NCI-H774 (cell line): Measurements from ENCODE around the gene FALEC.
A peak's percentile ranks its signal among the peaks of the same experiment; 100 is the strongest.

Experiments used
- DNase-seq: peaks from one replicate; lab custom pipeline; 2025; lab: John Stamatoyannopoulos, UW

The FALEC gene

DNA sequence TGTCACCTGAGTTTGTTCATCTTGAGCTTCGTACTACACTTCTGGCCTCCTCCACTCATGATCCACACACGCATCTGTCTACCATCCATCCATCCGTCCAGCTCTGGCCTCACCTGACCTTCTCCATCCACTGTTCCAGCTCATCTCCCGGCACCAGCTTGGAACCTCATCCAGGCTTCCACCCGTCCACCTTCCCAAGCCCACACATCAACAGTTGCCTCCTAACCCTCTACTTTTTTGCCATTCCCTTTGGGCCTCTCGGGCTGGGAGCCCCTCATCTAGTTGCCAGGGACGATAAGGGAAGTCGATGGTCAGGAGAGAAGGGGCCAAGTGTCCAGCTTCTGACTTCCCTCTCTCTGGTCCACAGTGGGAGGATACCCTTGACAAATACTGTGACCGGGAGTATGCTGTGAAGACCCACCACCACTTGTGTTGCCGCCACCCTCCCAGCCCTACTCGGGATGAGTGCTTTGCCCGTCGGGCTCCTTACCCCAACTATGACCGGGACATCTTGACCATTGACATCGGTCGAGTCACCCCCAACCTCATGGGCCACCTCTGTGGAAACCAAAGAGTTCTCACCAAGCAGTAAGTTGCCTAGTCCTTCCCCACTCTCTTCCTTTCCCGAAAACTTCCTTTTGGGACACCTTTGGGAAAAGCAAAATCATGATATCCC lies 3.4 kb upstream of the FALEC start:
- DNase-seq = no peak

DNA sequence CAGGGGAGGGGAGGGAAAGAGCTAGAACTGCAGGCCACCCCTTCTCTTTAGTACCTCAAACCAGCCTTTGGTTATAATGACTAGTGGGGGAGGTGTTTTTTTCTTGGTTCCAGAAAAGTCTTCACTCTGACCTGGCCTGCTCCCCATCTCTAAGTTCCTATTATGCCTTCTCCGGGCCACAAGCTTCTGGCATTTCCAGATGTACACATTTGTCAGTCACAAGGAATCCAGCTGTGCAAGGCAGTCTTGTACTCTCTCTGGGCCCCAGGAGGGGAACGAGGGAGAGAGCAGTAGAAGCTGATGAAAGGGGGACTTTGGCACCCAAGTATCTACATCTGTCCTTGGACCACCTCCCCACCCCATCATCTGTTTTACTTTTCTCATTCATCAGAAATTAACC lies 2.7 kb upstream of the FALEC start:
- no peak for DNase-seq

- DNase-seq = no peak
These were observed 2.2 kb upstream of the FALEC start for GRCh38 chr1:150513351-150513791.

GRCh38 chr1:150514260-150514659 lies 1.3 kb upstream of the FALEC start:
- DNase-seq = no peak

DNA sequence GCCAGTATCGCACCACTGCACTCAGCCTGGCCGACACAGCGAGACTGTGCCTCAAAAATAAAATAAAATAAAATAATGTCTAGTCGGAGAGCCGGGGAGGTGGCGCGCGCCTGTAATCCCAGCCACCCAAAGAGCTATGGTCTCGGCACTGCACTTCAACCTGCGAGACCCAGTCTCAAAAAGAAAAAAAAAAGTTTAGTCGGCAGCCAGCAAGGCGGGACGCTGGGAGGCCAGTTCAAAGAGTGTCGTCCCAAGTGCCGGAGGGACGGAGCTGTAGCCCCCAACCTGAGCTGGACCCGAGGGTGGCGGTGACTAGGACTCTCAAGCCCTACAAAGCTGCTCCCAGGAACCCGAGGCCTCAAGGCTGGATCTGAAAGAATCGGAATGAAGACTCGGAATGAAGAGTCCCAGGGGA lies 632 bp upstream of the FALEC start:
- DNase-seq = no peak

- peak; percentile 13 for DNase-seq
These were observed 569 bp downstream of the FALEC start for GRCh38 chr1:150516050-150516591.

GRCh38 chr1:150516616-150517015 lies 1.1 kb downstream of the FALEC start:
- DNase-seq = no peak

DNA sequence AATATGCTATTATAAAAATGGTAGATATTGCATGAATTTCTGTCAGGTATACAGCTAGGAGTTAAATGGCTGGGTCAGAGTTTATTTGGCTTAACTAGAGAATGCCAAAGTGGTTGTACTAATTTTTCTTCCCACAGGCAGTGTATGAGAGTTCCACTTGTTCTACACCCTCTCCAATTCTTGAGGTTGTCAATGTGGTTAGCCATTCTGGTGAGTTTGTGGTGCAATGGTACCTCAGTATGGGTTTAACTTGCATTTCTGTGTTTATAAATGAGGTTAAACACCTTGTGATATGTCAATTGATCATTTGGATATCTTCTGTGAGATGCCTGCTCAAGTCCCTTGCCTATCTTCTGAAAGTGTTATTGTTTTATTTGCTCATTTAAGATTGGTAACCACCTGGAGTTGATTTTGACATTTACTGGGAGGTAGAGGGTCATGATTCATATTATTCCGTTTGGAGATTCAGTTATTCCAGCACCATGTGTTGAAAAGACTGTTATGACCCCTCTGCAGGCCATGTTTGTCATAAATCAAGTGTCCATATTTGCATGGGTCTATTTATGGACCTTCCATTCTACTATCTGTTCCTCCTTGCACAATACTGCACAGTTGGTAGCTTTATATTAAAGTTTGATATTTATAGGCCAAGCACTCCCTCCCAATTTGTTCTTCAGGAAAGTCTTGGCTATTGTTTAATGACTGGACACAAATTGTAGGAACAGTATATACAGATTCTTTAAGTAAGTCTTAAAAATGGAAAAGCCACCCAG lies 5.8 kb downstream of the FALEC start:
- DNase-seq = no peak

DNA sequence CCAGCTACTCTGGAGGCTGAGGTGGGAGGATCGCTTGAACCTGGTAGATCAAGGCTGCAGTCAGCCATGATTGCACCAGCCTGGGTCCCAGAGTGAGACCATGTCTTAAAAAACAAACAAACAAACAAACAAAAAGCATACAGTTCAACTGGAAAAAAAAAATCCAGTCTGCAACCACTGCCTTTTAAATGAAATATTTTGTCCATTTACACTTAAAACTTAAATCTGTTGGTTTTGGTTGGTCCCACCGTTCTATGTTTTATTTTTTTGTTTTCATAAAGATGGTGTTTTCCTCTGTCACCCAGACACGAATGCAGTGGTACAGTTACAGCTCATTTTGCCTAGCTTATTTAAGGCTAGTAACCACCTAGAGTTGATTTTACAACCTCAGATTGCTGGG lies 9.8 kb downstream of the FALEC start:
- DNase-seq = no peak

DNA sequence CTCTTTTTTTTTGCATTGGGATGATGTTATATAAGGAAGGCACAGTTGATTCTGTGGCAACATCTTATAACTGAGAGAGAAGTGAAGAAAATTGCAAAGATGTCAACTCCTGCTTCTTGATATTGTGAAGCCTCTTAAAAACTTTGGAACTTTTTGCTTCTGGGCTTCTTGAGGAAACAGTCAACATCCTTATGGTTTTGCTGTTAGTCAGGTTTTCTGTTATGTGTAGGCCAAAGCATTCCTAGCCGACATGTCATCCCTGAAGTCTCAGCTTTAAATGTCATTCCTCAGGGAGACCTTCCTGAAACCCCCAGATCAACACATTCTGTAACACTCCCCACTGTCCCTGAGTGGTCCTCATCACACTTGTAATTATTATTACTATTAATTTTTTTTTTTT lies 12.6 kb downstream of the FALEC start:
- no peak for DNase-seq

GRCh38 chr1:150529017-150529416 lies 13.5 kb downstream of the FALEC start:
- peak; percentile 24 for DNase-seq

DNA sequence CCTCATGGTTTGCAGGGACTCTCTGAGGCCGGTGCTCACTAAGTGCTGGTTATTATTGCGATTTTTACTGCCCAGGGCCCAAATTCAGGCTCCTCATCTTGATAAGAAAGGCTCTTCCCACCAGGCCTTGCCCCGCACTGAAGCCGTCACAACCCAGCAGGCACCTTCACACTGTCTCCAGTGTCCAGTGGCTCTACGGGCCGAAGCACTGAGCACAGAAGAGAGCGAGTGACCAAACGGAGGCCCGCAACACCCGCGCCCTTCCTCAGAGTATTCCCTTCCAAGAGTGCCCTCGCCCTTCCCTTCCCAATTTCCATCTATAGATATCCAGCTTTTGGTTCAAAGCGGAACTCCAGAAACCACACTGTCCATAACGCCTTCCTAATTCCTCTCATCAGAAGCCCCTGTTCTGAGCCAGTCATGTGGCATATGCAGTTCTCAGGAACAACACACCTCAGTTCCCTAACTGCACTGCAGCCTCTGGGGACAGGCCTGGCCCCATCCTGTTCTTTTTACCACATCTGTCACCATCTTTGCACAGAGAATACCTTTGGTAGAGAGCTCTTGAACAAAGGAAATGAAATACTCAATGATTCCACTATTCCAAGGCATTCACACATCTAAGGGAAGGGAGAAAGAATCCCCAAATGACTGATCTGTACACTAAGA lies 15.1 kb downstream of the FALEC start:
- DNase-seq = no peak

DNA sequence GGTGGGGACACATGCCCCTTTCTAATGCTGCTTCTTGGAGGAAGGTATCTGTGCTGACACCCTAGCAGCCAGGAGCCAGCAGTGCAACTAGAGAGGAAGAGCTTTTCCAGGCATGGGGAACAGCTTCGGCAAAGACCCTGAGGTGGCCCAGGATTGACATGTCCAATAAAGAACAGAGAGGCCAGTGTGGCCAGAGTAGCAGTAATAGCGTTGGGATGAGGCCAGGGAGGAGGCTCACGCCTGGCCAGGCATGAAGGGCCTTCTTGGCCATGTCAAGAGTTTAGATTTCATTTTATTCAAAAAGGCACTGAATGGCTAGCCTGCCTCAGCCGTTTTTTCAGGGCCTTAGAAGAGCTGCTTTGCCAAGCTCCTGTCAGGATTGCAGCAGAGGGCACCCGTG lies 17.3 kb downstream of the FALEC start:
- DNase-seq = no peak

- DNase-seq = no peak
These were observed 18.4 kb downstream of the FALEC start for GRCh38 chr1:150534002-150534401.

DNA sequence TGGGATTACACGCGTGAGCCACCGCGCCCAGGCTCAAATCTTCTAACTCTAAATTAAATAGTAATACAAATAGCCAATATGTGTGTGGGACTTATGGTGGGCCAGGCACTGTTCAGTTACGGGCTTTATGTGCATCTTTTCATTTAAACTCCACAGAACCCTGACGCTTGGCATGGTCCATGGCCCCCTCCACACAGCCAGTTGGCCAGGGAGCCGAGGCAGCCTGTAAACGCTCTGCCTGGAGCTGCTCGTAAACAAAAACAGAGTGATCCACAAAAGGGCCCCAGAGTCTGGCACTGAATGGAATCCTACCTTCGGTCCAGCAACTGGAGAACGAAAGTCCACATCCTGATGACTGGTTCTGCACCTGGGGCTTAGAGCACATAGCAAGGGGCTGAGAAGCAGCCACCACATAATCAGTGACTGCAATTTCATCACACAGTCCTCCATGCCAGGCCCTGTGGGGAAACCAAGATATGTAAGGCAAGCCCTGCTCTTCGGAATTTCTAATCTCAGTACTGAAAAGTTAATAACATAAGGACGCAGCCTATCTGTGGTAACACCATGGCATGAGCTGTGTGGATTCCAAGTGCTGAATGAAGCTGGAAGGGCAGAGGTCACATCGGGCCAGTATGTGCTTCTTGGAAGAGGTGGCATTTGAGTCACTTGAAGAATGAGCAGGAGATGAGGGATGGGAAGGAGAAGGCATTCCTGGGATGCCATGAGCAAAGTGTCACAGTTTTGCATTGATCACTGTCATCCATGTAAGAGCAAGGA lies 20.1 kb downstream of the FALEC start:
- no peak for DNase-seq

DNA sequence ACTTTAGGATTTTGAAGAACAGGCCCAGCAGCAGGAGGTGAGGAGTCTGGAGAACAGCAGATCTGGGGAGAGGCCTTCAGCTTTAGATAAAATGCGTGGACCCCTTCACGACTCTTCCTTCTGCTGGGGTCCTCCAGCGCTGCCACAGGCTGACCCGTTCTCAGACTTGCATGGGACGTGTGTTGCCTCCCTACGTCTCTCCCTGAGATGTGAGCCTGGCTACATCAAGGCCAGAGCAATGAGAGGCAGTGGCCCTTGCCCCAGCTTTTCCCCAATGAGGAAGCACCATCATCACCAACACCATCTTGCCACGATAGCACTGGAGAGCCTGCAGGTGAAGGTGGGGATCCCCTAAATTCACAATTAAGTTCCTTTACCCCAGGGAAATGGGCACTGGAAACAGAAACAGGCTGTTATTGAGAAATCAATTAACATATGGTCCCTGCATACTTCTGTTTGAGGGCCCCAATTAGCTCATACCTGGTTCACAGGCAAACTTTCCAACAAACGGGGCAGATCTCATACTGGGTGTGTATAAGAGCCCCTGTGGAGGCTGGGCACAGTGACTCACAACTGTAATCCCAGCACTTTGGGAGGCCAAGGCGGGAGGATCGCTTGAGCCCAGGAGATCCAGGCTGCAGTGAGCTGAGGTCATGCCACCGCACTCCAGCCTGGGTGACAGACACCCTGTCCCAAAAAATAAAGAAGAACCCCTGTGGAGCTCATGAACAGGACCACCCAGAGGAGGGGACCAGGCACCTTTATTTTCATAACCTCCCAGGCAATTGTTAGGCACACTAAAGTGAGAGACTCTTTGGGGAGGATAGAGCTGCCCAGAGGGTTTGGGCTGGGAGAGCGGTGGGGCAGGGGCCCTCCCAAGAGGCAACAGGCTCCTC lies 21.5 kb downstream of the FALEC start:
- DNase-seq = no peak

DNA sequence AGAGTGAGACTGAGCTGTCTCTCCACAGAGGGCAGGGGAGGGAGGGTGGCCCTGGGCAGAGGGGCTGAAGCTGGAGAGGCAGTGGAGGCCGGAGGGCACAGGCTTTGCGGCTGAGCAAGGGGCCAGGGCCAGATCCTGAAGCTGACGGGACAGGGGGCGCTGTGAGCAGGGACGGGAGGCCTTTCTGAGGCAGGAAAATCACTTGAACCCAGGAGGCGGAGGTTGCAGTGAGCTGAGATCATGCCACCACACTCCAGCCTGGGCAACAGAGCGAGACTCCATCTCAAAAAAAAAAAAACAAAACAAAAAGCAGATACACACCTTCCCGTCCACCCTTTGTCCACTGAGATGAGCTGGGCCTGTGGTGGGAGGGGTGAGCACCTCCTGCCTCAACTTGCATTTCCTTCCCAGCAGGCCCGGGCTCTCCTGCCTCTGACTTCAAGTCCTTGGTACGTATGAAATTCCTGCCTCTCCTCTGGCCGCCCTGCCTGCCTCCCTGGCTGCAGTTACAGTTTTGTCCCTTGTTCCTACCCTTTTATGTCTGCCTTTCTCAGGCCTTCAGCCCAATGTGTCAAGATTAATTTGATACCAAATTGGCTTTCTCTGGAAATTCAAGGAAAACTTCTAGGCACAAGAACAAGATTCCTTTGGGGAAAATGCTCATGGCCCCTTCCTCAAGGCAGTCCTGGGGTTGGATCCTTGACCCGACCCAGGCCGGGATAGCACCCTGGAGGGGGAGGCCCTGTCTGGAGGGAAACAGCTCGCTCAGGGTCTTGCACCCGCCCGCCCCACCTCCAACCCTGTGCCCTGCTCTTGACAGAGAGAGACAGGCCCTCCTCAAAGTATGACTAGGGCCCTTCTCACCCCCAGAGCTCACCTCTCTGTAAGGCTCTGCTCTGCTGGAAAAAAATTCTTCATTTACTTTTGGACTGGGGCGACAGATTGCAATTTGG lies 22.5 kb downstream of the FALEC start:
- DNase-seq = no peak

DNA sequence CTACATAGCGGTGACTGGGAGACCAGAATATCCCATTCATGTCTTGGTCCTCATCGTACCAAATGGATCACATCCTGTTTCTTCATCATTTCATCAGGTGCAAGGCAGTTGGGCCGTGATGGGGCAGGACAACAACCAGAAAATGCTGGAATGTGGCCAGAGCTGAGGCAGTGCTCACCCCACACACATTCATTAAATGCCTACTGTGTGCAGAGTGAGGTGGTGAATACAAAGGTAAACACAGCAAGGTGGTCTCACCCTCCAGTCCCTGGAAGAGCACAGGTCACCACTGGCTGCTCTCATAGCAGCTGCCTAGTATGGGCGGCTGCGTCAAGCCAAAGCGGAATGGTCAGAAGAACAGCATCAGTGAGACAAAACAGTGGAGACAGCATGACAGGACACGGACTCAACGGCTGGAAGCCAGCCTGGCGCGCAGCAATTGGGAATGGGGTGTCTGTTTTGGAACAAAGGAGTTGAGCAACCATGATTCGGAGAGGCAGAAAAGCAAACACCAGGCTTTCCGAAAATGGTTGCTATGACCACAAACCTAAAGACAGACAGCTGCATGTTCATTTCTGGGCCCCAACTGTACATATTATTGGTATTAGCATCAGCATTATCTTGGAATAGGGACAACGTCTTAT lies 28.1 kb downstream of the FALEC start:
- DNase-seq = peak; percentile 94

DNA sequence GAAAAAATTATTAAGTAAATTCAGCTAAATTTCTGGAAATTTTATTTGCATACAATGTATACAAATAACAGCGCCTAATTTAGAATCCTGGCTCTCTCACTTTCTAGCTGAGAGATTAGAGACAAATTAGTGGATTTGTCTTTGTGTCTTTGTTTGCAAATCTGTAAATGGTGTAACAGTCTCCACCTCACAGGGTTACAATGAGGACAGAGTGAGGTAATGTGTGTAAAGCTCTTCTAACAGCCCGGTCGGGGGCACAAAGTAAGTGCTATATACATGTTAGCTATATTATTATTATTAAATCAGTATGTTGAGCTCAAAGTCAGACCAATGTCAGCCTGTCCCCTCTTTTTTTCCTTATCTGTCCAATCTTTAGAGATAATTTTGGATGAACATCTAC lies 28.7 kb downstream of the FALEC start:
- DNase-seq = peak; percentile 85
